Measurements from ENCODE around the gene STK39.

GRCh38 chr2:168003876-168004275 lies 243.5 kb downstream of the STK39 start:
- no peak for TF ChIP-seq RNF2 (IDR thresholded peaks at IDR 0.05; ENCODE audit: borderline replicate concordance, low read depth)
- TF ChIP-seq SMC3 (IDR thresholded peaks at IDR 0.05): no peak
- no peak for TF ChIP-seq BCL3 (IDR thresholded peaks at IDR 0.05)
- TF ChIP-seq MAX (IDR thresholded peaks at IDR 0.05): no peak
- no peak for TF ChIP-seq RAD21 (conservative IDR thresholded peaks at IDR 0.05 in 1 of 2, IDR thresholded peaks at IDR 0.05 in 1 of 2)
- no peak for TF ChIP-seq PHF8 (IDR thresholded peaks at IDR 0.05; ENCODE audit: borderline replicate concordance, low read depth)
- no peak for TF ChIP-seq CTCF (IDR thresholded peaks at IDR 0.05)
- no peak for TF ChIP-seq USF2 (IDR thresholded peaks at IDR 0.05)
- no peak for TF ChIP-seq EP300 (IDR thresholded peaks at IDR 0.05)
- no peak for TF ChIP-seq POLR2A (IDR thresholded peaks at IDR 0.05; ENCODE audit: low read length)
- TF ChIP-seq ZFP36 (IDR thresholded peaks at IDR 0.05; ENCODE audit: borderline replicate concordance, partially characterized antibody): no peak
- no peak for TF ChIP-seq RFX5 (IDR thresholded peaks at IDR 0.05)
- no peak for TF ChIP-seq CEBPB (IDR thresholded peaks at IDR 0.05)

Measured in A549 (cell line).